K562 (cell line): Measurements from ENCODE around the gene SCUBE1. TPM values are rescaled to one million over a fixed set of nuclear protein-coding genes. Genes with fewer than 3 reads are reported as not detected.

ENCODE experiments used
- ATAC-seq: fragments of 200-7000 bp; cut with Tn5 transposase; 3 replicates; pipeline ENCODE4 v1.9.1; 2020; ENCODE audit warnings: moderate library complexity
- BruUV-seq: library from RNA; stranded (reverse); fragments of 400-500 nt; replicated peaks from 2 replicates; lab custom pipeline; 2021; lab: Mats Ljungman, UMichigan
- CTCF ChIA-PET: fragments of 300-600 bp; formaldehyde crosslinking; extraction: SDS; loops from one replicate; lab custom pipeline; 2021; ENCODE audit warnings: low intra/inter-chr PET ratio; lab: Yijun Ruan, JAX
- POLR2A ChIA-PET: fragments of 300-600, 350-650 bp; sonication (Branson Sonifier 250); formaldehyde crosslinking; extraction: SDS; loops from one replicate; lab custom pipeline; 2021; ENCODE audit warnings: antibody characterized with exemption, inconsistent platforms; lab: Yijun Ruan, JAX
- DNase-seq, 4 experiments: peaks; one replicate each; pipeline versions ENCODE4 v3.0.0 to v3.0.0-alpha.2; 2011 to 2018; ENCODE audit warnings: low spot score in 3 of 4, mixed read lengths in 3 of 4; ENCODE audit errors: extremely low read depth in 1 of 4
- FAIRE-seq: peaks from 2 replicates; lab custom pipeline; 2011; peaks lifted over from hg19 to GRCh38; lab: Jason Lieb, UNC
- H2AFZ ChIP-seq: 2 replicates; pipeline ENCODE4 v1.6.0; 2011; ENCODE audit warnings: low read depth, low read length, control low read depth, inconsistent platforms
- H3K27ac ChIP-seq: fragments of 200-600 bp; 3 replicates; pipeline ENCODE4 v1.8.0; 2011; ENCODE audit warnings: low read depth, mild to moderate bottlenecking, control low read depth, inconsistent platforms, low read length, moderate library complexity, mixed read lengths; ENCODE audit errors: extremely low read depth
- H3K27me3 ChIP-seq, 2 experiments: fragments of 300-600 bp in 1 of 2; 2 replicates in 1 of 2; 3 replicates in 1 of 2; pipeline versions ENCODE4 v1.6.0 to v1.8.0; 2011; ENCODE audit warnings: inconsistent platforms in 2 of 2, low read length in 2 of 2, mild to moderate bottlenecking in 1 of 2, mixed read lengths in 1 of 2, moderate library complexity in 1 of 2; ENCODE audit not compliant: control insufficient read depth in 2 of 2, insufficient read depth in 2 of 2
- H3K36me3 ChIP-seq: fragments of 300-600 bp; 3 replicates; pipeline ENCODE4 v1.8.0; 2011; ENCODE audit warnings: mild to moderate bottlenecking, low read length, inconsistent platforms; ENCODE audit not compliant: control insufficient read depth, insufficient read depth
- H3K4me1 ChIP-seq, 2 experiments: fragments of 200-600 bp in 1 of 2; replicated peaks in 1 of 2; 2 replicates in 1 of 2; 3 replicates in 1 of 2; pipeline versions ENCODE4 v1.5.1 to v1.8.0; 2011; ENCODE audit warnings: inconsistent platforms in 2 of 2, low read length in 2 of 2, mild to moderate bottlenecking in 1 of 2, mixed read lengths in 1 of 2, moderate library complexity in 1 of 2; ENCODE audit not compliant: control insufficient read depth in 2 of 2, insufficient read depth in 2 of 2
- H3K4me2 ChIP-seq: 2 replicates; pipeline ENCODE4 v1.6.1; 2011; ENCODE audit warnings: low read length, control low read depth, inconsistent platforms, mixed read lengths; ENCODE audit not compliant: insufficient read depth
- H3K4me3 ChIP-seq: fragments of 200-600 bp; sonication (generic), shearing (Covaris generic); 2 replicates; pipeline ENCODE4 v1.5.1; 2016; ENCODE audit warnings: control low read depth, inconsistent platforms
- H3K79me2 ChIP-seq: fragments of 200-600 bp; 3 replicates; pipeline ENCODE4 v1.8.0; 2011; ENCODE audit warnings: low read length, inconsistent platforms; ENCODE audit not compliant: control insufficient read depth, insufficient read depth
- H3K9ac ChIP-seq, 2 experiments: 2 replicates each; pipeline versions ENCODE4 v1.6.0 to v1.6.1; 2011; ENCODE audit warnings: low read depth in 2 of 2, low read length in 2 of 2, control low read depth in 1 of 2, inconsistent platforms in 1 of 2, mild to moderate bottlenecking in 1 of 2, mixed read lengths in 1 of 2; ENCODE audit not compliant: insufficient read depth in 1 of 2
- H3K9me1 ChIP-seq: one replicate; pipeline ENCODE4 v1.6.0; 2011; ENCODE audit warnings: inconsistent platforms, mild to moderate bottlenecking, low read length, moderate library complexity; ENCODE audit not compliant: control insufficient read depth, insufficient read depth
- H3K9me3 ChIP-seq: replicated peaks from 2 replicates; pipeline ENCODE4 v1.5.1; 2011; ENCODE audit warnings: low read depth, low read length, inconsistent platforms; ENCODE audit not compliant: control insufficient read depth, insufficient read depth
- H4K20me1 ChIP-seq: replicated peaks from 2 replicates; pipeline ENCODE4 v1.6.1; 2011; ENCODE audit warnings: low read length, inconsistent platforms, mixed read lengths; ENCODE audit not compliant: control insufficient read depth, insufficient read depth
- BMI1 ChIP-seq: fragments of 150-350 bp; IDR thresholded peaks from 2 replicates; pipeline ENCODE4 v1.6.1; 2014; ENCODE audit warnings: low read length
- CEBPG ChIP-seq, 3 experiments: fragments of 200-800 bp in 1 of 3; sonication (Bioruptor generic) in 1 of 3; sonication (generic) in 1 of 3; formaldehyde crosslinking in 1 of 3; IDR thresholded peaks in 2 of 3; conservative IDR thresholded peaks in 1 of 3; 2 replicates each; pipeline versions ENCODE4 v1.6.1 to v1.8.0; 2016 to 2022; ENCODE audit warnings: missing compliant biosample characterization in 2 of 3, missing genetic modification characterization in 2 of 3, mild to moderate bottlenecking in 1 of 3, missing genetic modification reagents in 1 of 3
- CSDE1 ChIP-seq, 2 experiments: fragments of 450-650 bp; IDR thresholded peaks; 2 replicates each; pipeline ENCODE4 v1.6.1; 2016; ENCODE audit warnings: mild to moderate bottlenecking in 1 of 2
- EHMT2 ChIP-seq: fragments of 450-650 bp; IDR thresholded peaks from 2 replicates; pipeline ENCODE4 v1.6.1; 2018; ENCODE audit warnings: antibody characterized with exemption
- FOXA3 ChIP-seq, 2 experiments: fragments of 450-650 bp in 1 of 2; sonication (generic) in 1 of 2; formaldehyde crosslinking; IDR thresholded peaks in 1 of 2; conservative IDR thresholded peaks in 1 of 2; 2 replicates each; pipeline versions ENCODE4 v1.4.0 to v1.8.0; 2020 to 2022; ENCODE audit warnings: mild to moderate bottlenecking in 2 of 2, missing genetic modification reagents in 1 of 2
- HLTF ChIP-seq: fragments of 450-650 bp; IDR thresholded peaks from 2 replicates; pipeline ENCODE4 v1.6.1; 2016
- KHSRP ChIP-seq: fragments of 450-650 bp; IDR thresholded peaks from 2 replicates; pipeline ENCODE4 v1.6.1; 2017
- KLF1 ChIP-seq: fragments of 450-650 bp; IDR thresholded peaks from 2 replicates; pipeline ENCODE4 v1.6.1; 2016; ENCODE audit warnings: missing genetic modification characterization, missing compliant biosample characterization
- NCOR1 ChIP-seq: fragments of 450-650 bp; IDR thresholded peaks from 2 replicates; pipeline ENCODE4 v1.6.1; 2016; ENCODE audit warnings: mild to moderate bottlenecking, moderate library complexity
- RBM14 ChIP-seq: fragments of 200-400 bp; formaldehyde crosslinking; IDR thresholded peaks from 2 replicates; pipeline ENCODE4 v1.6.1; 2018; ENCODE audit warnings: low read depth, mild to moderate bottlenecking, low read length, moderate library complexity, borderline replicate concordance; ENCODE audit not compliant: insufficient read depth
- SIX5 ChIP-seq, 2 experiments: IDR thresholded peaks; 2 replicates each; pipeline ENCODE4 v1.6.1; 2011; ENCODE audit warnings: low read length in 2 of 2, borderline replicate concordance in 1 of 2, low read depth in 1 of 2, mild to moderate bottlenecking in 1 of 2, moderate library complexity in 1 of 2; ENCODE audit not compliant: insufficient read depth in 1 of 2
- ZNF239 ChIP-seq: fragments of 250-450 bp; sonication (Bioruptor Pico); IDR thresholded peaks from 2 replicates; pipeline ENCODE4 v1.4.0; 2020; ENCODE audit warnings: mild to moderate bottlenecking
- ZNF398 ChIP-seq: fragments of 250-450 bp; sonication (Bioruptor Pico); IDR thresholded peaks from 2 replicates; pipeline ENCODE4 v1.8.0; 2021; ENCODE audit warnings: moderate library complexity, mild to moderate bottlenecking, inconsistent platforms
- ZNF431 ChIP-seq: sonication (generic); formaldehyde crosslinking; IDR thresholded peaks from 2 replicates; pipeline ENCODE4 v1.8.0; 2022; ENCODE audit warnings: mild to moderate bottlenecking, missing genetic modification reagents
- WGBS: fragments of 100-300 bp; shearing (Covaris generic); methylation state at CpG from one replicate; pipeline ENCODE4 v1.1.6; 2016; ENCODE audit warnings: low coverage, mixed read lengths; ENCODE audit not compliant: insufficient coverage; ENCODE audit errors: missing lambda C conversion rate; 5-methylcytosine and 5-hydroxymethylcytosine counted together
- in situ Hi-C: fragments of 300-500 bp; cut with MboI; formaldehyde crosslinking; loops from 4 replicates; pipeline ENCODE4 v1.15.0; 2018; ENCODE audit warnings: inconsistent platforms, mixed read lengths
- intact Hi-C: fragments of 100-400 bp; cut with micrococcal nuclease; formaldehyde crosslinking; loops from 2 replicates; pipeline ENCODE4 v1.14.2; 2022
- polyA plus RNA-seq, 8 experiments: library from polyadenylated mRNA; depleted of rRNA in 4 of 8; stranded (reverse) in 5 of 8; unstranded in 3 of 8; fragments of >200 nt; fragmentation: Nextera tagmentation in 2 of 8; fragmentation: Illumina TruSeq in 1 of 8; extraction: Ambion mirVana in 2 of 8; extraction: Trizol in 1 of 8; gene quantifications; 2 replicates each; pipeline versions ENCODE4 v1.2.1 to v1.2.3, GENCODE V29; 2011 to 2014; ENCODE audit warnings: inconsistent platforms in 1 of 8, missing spikeins in 1 of 8
- total RNA-seq, 7 experiments: library from RNA; depleted of rRNA in 6 of 7; stranded (reverse); fragments of >200 nt in 6 of 7; fragmentation: Illumina TruSeq in 2 of 7; extraction: Trizol in 2 of 7; gene quantifications; 2 replicates each; pipeline versions ENCODE4 v1.2.1 to v1.2.3, GENCODE V29; 2011 to 2021; ENCODE audit warnings: low replicate concordance in 1 of 7

SCUBE1 gene
- total and polyA plus RNA-seq, 9 of the 15 experiments (the other 6 are each of a cell fraction or from before 2014, with no cell fraction given): 0.03 to 0.47 (median 0.29) TPM; not detected in 6

GRCh38 chr22:43260331-43261231 is 82.6 kb downstream of the SCUBE1 start (continued):
- TF ChIP-seq ZNF398: no peak
- TF ChIP-seq ZNF431 (CRISPR knock-in tag): no peak
- TF ChIP-seq BMI1: no peak
- TF ChIP-seq CEBPG (CRISPR knock-in tag; IDR thresholded peaks at IDR 0.05): no peak
- TF ChIP-seq CEBPG (tag; conservative IDR thresholded peaks at IDR 0.05 in 1 of 2, IDR thresholded peaks at IDR 0.05 in 1 of 2): no peak

GRCh38 chr22:43257961-43258360 is 85.2 kb downstream of the SCUBE1 start:
- peaks cover 22 to 83% of the 10 kb centered on the region in 2 experiments for H3K27me3 ChIP-seq
- no peaks in the 10 kb centered on the region for H3K9me1 ChIP-seq
- DNase-seq: no peak
- POLR2A ChIA-PET: interaction anchor here (0.8 kb wide), 1 partner anchor 40 kb away, joined by 3 read pairs; no protein-coding TSS in a partner anchor
- 4% methylated on average over 14 of the region's 20 CpGs for WGBS
- no peaks in the 10 kb centered on the region for H3K36me3 ChIP-seq
- no peak overlapping the region for H3K27ac ChIP-seq
- no peaks in the 10 kb centered on the region for H3K9me3 ChIP-seq
- no TSS peak for BruUV-seq
- intact Hi-C loops: no loop called here
- H3K4me2 ChIP-seq: no peak overlapping the region
- no peak for FAIRE-seq
- no peak overlapping the region for H3K9ac ChIP-seq
- CTCF ChIA-PET: no interaction called here
- ATAC-seq: no peak
- H3K79me2 ChIP-seq: no peaks in the 10 kb centered on the region
- in situ Hi-C loops: no loop called here
- H3K4me1 ChIP-seq: peaks cover 2 to 4% of the 10 kb centered on the region in 2 experiments; a peak in 3 of 5 replicates
- no peak overlapping the region for H2AFZ ChIP-seq
- TF ChIP-seq FOXA3 (CRISPR knock-in tag; conservative IDR thresholded peaks at IDR 0.05 in 1 of 2, IDR thresholded peaks at IDR 0.05 in 1 of 2) (no peak), NCOR1 (no peak), RBM14 (no peak), SIX5 (IDR thresholded peaks at IDR 0.05; ENCODE audit: borderline replicate concordance in 1 of 2, insufficient read depth in 1 of 2, low read depth in 1 of 2, low read length in 2 of 2) (no peak), KLF1 (tag) (no peak), KHSRP (no peak), ZNF239 (CRISPR knock-in tag) (no peak), HLTF (no peak), EHMT2 (no peak), CSDE1 (IDR thresholded peaks at IDR 0.05) (no peak)
- H4K20me1 ChIP-seq: peaks cover 21% of the 10 kb centered on the region
- no peak overlapping the region for H3K4me3 ChIP-seq
